ENCODE measurements around the gene RGS2.
A peak's percentile ranks its signal among the peaks of the same experiment; 100 is the strongest.

The RGS2 gene, protein sequence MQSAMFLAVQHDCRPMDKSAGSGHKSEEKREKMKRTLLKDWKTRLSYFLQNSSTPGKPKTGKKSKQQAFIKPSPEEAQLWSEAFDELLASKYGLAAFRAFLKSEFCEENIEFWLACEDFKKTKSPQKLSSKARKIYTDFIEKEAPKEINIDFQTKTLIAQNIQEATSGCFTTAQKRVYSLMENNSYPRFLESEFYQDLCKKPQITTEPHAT

DNA sequence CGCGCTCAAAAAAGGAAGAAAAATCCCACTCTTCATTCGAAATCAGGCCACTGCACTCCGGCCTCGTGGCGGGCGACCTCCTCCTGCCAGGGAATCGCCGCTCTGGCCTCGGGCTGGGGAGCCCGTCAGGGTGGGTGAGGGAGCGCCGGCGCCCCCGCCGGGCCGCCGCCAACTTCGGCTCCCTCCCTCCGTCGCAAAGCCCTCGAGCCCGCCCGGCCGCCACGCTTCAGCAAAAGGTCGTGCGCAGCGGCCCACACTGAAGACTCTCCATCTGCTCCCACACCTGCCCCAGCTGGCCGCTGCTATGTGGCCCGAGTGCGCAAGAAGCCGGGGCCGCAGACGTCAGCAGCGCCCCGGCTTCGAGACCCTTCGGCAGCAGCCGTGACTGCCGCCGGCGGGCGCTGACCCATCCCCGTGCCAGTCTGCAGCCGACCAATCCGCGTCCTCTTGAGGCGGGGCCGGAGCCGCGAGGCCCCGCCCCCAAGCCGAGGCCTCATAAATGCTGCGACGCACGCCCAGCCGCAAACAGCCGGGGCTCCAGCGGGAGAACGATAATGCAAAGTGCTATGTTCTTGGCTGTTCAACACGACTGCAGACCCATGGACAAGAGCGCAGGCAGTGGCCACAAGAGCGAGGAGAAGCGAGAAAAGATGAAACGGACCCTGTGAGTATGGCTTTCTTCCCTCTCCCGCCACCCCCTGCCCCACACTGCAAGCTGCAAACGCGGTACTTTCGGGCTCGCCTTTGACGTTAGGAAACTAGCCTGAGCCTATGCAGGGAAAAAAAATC, at the start of gene RGS2:
TSS of gene RGS2 (plus strand) at position 522 of the 789 bp plus-strand sequence. CDS start at position 555, 33 bp downstream.
- DNase-seq (ENCODE audit: low read depth in 2 of 2): peak; percentile 77

DNA sequence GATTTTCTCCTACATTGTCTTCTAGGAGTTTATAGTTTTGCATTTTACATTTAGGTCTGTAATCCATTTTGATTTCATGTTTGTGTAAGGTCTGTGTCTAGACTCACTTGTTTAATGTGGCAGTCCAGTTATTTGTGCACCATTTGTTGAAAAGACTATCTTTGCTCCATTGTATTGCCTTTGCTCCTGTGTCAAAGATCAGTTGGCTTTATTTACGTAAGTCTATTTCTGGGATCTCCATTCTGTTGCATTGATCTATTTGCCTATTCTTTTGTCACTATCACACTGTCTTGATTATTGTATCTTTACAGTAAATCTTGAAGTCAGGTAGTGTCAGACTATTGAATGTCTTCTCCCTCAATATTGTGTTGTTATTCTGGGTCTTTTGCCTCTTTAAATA, 49.7 kb upstream of the RGS2 start:
- DNase-seq (ENCODE audit: low read depth in 2 of 2): no peak

DNA sequence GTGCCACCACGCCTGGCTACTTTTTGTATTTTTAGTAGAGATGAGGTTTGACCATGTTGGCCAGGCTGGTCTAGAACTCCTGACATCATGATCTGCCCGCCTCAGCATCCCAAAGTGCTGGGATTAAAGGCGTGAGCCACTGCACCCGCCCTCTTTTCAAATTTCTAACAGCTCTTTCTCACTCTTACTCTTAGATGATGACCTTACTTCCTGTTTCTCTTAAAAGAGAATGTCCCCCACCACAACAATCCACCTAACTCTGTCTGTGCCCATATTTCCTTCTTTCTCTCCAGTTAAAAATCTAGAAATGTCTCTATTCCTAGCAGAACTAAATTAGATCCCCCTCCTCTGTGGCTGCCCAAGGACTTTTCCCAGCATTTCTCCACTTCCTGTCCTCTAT, 46.6 kb upstream of the RGS2 start:
- DNase-seq (ENCODE audit: low read depth in 2 of 2): no peak

DNA sequence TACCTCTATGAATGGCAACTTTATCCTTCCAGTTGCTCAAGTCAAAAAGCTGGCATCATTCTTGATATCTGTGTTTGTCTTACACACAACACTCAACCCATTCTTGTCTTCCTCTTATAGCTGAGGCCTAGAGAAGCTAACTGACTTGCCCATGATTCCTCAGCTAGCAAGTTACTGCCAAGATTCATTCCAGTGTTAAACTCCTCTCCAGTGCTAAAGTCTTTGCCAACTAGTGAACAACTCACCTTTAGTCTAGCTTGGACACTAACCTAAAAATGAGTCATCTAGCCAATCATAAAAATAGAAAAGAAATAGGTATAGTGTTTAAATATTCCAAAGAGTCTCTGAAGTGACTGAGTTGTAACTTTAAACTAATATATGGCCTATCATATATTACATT, 45.6 kb upstream of the RGS2 start:
- no peak for DNase-seq (ENCODE audit: low read depth in 2 of 2)

DNA sequence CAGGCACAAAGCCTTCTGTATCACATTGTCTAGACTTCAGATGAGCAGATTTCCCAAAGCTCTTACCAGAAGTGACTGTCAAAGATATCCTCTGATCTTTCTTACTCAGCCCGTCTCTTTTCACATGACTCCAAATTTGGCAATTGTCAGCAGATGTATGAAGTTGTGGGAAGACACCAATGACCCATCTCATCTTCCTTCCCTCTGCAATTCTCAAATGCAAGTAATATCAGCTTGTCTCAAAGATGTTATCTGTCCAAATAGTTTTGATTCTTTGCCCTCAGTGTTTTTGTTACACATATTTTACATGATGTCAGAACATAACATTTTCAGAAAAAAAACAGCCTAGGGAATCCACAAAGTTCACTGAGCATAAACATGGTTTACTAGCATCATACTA, 45.1 kb upstream of the RGS2 start:
- DNase-seq (ENCODE audit: low read depth in 2 of 2): no peak

DNA sequence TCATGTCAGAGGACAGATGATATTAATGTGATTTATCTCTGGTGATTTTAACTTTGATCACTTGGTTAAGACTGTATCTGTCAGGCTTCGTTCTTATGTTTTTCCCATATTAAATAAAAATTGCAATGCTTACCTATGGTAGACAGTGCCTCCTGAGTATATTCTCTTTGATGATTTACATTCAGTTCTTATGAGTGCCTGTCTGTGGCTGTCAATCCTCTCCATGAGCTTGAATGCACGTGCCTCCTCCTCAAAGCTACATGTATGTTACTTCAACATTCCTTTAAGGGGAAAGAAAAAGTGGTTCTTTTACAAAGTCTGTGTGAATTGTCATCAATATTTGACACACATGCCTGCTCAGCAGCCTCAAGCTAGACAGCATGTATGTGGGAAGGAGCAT, 44.2 kb upstream of the RGS2 start:
- no peak for DNase-seq (ENCODE audit: low read depth in 2 of 2)

DNA sequence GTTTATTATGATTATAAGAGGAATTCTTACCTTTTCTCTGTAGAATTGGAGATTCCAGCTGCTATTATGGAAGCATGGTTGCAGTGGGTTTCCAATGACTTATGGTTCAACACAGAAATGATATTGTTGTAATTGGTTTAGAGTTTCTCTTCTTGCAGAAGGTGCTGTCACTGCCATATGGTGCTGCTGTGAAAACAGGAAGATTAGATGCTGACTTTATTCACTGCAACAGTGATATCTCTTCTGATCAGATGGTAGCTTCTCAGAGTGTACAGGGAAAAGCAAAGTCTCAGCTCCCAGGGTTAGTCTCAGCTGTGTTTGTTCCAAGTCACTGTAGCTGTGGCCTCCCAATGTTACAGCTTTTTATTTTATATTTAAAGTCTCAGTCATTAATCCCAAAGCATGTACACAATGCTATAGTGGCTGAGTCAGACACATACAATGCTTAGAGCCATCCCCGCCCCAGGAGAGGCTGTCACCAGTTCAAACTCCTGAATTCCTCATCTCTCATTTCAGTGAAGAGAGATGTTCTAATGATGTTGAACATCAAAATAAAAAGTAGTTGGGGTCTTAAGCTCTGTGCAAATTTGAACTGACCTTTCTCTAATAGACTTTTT, 42.7 kb upstream of the RGS2 start:
- DNase-seq (ENCODE audit: low read depth in 2 of 2): no peak

DNA sequence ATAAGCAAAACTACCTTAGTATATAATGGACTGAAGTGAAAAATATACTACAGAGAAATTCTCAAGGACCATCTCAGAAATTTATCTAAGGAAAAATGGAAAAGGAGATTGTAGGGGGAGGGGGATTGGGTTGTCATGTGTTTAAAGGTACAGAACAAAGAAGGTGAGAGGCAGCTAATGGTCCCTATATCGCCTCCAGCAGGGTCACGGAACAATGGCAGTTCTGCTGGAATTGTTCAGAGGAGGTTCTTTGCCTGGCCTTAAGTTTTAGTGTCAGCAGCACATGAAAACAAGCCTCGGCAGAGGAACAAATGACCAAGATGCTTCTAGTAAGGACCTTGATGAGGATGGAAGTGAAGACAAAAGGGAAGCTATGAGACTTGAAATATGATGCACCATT, 42.0 kb upstream of the RGS2 start:
- DNase-seq (ENCODE audit: low read depth in 2 of 2): no peak

DNA sequence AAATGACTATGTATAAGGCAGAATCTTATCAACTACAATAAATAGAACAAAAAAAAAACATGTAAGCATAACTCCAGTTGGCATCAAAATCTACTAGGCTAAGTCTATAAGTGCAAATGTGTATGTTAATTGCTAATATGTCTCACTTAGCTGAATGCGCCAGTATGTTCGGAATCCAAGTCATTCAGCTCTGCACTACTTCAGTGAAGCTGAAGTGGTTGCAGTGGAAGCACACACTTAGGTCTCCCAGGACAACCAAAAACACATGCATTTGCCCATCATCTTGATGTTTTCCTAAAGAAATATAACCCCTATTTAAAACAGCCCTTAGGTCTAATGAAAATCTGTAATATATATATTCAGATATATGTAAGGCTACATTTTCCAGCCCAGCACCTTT, 41.0 kb upstream of the RGS2 start:
- DNase-seq (ENCODE audit: low read depth in 2 of 2): no peak

DNA sequence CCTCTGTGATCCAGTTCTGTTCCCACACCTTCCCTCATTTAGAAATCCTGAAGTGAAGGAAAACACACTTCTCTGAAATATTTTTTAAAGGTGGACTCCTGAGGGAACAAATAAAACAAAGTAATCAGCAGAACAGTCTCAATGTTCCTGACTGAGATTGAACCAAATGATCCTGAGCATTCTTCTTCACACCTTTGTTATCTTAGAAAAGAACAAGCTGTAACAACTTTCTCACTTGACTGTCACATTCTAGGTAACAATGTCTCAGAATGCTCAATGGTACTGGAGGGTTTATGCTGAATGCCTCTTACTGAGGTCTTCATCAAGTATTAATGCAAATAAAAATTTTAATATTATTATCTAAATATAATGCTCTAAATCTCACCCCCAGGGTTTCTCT, 40.4 kb upstream of the RGS2 start:
- no peak for DNase-seq (ENCODE audit: low read depth in 2 of 2)

DNA sequence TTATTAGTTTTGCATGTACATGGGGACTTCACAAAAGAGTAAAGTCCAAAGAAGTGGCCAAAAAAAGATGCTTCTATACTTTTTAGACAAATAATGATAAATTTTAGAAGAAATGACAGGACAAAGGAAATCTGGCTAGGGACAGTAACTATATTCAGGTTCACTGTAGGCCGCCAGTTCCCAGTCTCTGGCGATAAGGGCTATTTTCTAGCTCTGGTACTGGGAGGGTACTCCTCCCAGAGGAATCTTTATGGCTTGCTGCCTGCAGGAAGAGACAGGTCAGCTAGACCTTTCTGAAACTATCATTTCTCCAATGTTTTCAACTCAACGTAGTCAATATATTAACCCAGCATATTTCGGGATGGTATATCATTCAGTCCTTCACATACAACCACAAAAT, 37.5 kb upstream of the RGS2 start:
- no peak for DNase-seq (ENCODE audit: low read depth in 2 of 2)

DNA sequence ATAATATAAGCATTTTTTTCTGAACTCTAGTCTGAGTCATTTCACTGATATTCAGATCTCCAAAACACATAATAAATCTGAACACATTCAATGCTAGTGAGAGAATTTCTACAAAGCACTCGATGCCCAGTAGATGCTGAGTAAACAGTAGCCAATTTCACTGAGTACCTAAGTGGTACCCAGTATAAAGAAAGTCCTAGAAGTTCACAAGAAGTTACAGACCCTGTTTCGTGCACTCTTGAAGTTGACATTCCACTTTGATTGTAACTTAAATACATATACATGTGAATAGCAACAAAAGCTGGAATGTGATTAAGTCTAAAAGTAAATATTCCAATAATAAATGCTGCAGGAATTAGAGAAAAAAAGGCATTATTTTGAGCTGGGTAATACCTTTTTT, 33.2 kb upstream of the RGS2 start:
- no peak for DNase-seq (ENCODE audit: low read depth in 2 of 2)

DNA sequence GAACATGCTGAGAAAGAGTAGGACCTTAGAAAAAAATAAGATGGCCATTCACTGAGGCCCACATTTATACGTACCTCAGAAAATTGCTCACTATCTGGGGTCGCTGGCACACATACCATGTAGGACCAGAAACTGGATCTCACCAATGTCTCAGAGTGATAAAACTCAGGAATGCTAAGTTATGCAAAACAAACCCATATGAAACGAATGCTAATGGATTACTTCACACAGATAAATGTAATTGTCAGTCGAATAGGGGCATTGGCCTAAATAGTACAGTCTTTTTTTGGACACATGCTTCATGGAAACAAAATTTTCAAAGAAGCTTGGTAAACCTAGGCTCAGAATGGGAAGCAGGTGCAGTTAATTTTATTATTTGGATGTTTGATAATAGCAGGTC, 32.6 kb upstream of the RGS2 start:
- DNase-seq (ENCODE audit: low read depth in 2 of 2): no peak

DNA sequence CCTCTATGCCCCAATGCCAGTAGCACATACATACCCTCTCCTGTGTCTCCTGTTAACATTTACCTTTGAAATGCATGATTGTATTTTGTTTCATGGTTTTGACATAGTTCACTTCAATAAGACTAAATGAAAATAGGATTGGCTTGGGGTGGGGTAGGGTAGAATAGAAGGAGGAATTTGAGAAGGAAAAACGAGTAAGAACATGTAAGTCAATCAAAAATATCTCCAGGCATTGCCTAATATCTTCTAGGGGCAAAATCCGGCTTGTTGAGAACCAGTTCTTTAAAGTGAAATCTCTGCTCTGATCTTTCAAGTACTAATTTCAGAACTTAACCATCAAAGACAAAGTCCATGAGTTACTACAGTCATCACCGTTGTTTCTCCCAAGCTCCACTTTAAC, 31.8 kb upstream of the RGS2 start:
- DNase-seq (ENCODE audit: low read depth in 2 of 2): no peak

DNA sequence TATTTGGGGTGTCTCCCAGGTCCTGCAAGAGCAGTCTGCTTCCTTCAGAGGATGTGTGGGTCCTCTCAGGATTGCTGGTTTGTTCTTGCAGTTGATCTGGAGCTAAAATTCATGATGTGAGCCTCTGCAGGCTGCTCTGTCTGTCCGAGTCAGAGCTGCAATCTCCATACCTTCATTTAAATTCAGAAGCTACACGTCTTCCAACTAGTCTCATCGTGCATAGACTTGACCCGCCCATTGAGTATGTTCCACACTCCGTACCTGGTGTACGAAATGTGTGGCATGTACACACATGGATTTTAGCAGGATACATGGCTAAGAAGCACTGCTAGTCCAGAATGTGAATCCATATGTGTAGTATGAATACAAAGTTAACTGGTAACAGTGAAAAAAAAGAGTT, 25.0 kb upstream of the RGS2 start:
- no peak for DNase-seq (ENCODE audit: low read depth in 2 of 2)

DNA sequence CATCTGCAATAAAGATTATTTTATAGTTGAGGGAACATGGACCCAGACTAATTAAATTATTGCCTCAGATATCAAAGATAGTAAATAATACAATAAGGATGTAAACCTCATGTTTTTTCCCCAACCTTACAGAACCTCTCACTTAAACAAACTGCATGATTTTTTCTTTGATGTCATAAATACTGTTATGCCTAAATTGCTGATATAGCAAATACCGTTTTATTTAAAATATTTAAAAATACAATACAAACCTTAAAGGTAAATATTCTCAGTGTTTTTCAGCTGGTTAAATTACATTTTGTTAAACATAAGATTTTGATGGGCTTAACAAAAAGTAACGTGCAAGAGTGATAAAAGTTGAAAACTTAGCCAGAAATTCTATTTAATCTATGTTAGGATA, 24.4 kb upstream of the RGS2 start:
- DNase-seq (ENCODE audit: low read depth in 2 of 2): no peak

DNA sequence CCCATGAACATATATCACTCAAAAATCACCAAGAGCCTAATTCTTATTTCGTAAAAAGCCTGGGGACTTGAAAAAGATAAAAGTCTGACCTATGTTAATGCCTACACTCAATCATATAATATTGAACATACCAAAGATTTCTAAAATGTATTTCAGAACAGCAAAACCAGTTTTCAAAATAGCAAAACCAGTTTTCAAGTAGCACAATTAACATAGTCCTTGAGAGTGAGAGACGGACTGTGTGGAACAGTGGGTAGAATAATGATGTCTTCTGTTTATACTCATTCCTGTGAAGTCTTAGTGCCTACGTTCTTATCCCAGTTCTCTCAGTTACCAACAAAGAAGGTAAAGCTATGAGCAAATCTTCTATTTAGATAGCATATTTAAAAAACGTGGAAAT, 22.3 kb upstream of the RGS2 start:
- no peak for DNase-seq (ENCODE audit: low read depth in 2 of 2)

DNA sequence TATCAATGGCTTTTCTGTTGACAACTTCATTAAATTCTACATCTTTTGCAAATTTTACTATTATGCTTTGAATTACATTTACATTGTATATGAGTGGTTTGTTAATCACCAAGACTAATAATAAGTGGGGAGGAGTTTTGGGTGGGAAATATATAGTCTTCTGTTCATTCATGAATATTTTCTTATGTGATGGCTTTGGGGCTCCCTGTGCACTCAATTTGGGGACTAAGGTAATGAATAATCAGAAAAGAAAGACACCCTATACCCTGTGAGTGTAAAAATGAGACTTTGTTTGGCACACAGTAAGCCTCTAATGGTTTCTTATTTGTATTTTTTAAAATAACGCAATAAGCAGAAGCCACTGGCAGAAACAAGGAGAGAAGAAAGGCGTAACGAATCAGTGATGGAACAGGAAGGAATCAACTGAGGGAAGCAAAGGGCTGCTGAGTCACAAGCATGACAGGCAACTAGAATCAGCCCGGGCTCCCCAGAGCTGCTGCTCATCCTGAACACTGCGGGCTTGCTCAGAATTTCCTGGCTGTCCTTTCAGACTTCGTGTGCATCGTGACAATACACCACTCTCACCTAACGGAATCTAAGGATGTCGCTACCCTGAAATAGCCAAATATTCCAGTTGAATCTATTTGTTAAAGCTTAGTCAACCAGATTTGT, 20.8 kb upstream of the RGS2 start:
- no peak for DNase-seq (ENCODE audit: low read depth in 2 of 2)

DNA sequence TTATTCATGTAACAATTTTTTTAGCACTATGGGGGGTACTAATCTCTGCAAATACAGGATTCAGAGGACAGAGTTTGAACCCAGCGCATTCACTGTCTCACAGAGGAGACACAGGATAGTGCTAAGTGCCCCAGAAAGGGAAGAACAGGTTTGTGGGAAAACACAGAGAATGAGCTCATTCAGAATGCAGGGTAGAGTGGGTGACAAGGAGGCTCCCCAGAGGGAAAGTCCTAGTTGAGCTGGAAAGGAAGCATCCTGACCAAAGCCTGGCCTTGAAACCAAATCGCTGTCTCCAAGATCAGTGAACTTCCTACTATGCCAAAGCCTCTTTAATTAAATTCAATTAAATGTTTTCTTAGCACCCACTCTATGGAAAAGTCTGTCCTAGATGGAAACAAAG, 19.0 kb upstream of the RGS2 start:
- no peak for DNase-seq (ENCODE audit: low read depth in 2 of 2)

DNA sequence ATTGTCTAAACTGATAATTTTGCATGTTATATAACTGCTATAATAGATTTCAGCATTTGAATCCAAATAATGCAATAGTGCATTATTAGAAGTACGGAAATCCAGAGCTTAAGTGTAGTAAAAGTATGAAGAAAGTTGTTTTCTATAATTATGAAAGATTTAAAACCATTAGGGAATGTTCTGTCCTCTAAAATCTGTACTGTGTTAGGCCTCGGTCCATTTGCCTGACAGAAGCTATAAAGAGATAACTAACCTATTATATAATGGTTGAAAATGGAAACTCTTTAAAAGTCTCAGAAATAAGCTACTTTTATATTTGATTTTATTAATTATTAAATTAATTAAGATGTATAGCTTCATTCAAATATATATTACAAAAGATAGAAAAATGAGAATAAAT, 16.2 kb upstream of the RGS2 start:
- DNase-seq (ENCODE audit: low read depth in 2 of 2): no peak

DNA sequence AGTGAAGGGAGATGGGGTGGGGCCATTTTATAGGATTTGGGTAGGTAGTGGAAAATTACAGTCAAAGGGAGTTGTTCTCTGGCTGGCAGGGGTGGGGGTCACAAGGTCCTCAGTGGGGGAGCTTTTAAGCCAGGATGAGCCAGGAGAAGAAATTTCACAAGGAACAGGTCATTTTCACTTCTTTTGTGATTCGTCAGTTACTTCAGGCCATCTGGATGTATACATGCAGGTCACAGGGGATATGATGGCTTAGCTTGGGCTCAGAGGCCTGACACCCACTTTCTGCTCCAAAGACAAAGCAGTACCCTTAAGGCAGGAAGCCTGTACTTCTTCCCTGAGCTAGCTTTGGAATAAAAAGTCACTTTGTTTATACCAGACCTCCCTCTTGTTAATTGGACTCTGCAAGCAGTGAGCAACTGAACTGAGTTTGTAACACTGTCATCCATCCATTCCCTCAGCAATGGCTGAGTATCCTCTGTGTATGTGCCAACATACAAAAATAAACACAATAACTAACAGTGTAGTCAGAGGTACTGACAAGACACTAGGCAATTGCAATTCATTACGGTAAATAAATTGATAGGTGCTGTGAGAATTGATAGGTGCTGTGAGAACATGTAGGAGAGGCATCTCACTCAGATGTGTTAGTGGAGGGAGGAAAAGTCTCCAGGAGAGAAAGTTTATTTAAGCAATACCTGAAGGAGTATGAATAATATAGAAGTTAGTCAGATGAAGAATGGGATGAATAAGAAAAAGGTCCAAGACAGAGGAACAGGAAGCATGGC, 14.7 kb upstream of the RGS2 start:
- DNase-seq (ENCODE audit: low read depth in 2 of 2): no peak

DNA sequence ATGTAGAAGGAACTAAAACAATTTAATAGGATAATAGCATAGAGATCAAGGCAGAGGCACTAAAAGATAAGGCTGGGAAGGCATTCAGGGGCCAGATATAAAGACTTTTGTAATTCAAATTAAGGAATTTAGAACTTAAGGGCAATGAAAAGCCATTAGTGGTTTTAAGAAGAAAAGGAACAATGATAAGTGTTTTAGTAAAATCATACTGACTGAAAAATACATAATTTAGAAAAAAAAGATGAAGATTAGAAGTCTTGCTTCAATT, 14.1 kb upstream of the RGS2 start:
- DNase-seq (ENCODE audit: low read depth in 2 of 2): no peak
